ENCODE measurements around the gene KRT9. TPM values are rescaled to one million over a fixed set of nuclear protein-coding genes. Genes with fewer than 3 reads are reported as not detected.
"Not testable (repeated sequence)": the region's sequence is repeated elsewhere in the genome, so short reads cannot be mapped to it uniquely, and the experiment has no call there.

Gene KRT9
- total and polyA plus RNA-seq, 2 experiments from 2014 or later, result not detected

GRCh38 chr17:41614098-41614497 lies 42.2 kb upstream of the KRT9 start:
- peaks cover 5% of the 10 kb centered on the region for H3K4me1 ChIP-seq (ENCODE audit: low read depth)
- no peaks in the 10 kb centered on the region for H3K9me3 ChIP-seq (ENCODE audit: low read depth)
- no peaks in the 10 kb centered on the region for H3K27me3 ChIP-seq
- no peak for TF ChIP-seq CTCF (IDR thresholded peaks at IDR 0.05; ENCODE audit: low read depth, low read length)
- H3K27ac ChIP-seq, result no peak overlapping the region
- no peak overlapping the region for H3K4me3 ChIP-seq
- H3K36me3 ChIP-seq, result no peaks in the 10 kb centered on the region
- no peak for DNase-seq (ENCODE audit: low read depth in 1 of 2, low spot score in 1 of 2)

DNA sequence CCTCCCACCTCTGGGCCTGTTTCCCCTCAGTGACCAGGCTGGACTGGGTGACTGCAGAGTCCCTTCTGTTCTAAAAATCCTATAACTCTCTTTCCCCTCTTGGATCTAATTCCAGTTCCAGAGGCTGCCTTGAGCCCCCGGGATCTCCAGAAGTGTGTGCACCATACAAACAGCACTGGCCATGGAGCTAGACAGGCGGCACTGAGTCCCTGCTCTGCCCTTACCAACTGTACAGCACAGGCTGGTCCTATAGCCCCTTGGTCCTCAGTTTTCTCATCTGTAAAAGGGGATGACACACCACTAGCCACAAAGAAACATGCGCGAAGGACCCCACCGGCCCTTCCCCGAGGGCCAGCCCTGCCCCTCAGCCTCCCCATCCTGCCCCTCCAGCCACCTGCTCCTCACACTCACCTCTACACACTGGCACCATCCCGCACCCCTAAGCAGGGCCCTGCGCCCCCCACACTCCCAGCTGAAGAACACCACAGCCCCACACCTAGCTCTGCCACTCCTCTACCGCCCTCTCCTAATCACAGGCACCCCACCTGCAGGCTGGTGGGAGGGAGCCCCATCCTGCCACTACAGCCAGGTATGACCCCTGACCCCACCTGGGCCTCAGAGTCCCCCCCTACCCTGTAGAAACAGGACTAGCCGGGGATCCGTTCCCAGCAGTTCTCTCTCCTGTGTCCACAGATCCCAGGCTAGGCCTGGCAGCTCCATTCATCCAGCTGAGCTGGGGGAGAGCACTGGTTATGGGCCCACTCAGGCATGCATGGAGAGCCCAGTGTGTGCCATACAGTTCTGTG lies 41.6 kb upstream of the KRT9 start:
- DNase-seq (ENCODE audit: low read depth in 1 of 2, low spot score in 1 of 2), result no peak
- Histone ChIP-seq H3K27ac (no peak overlapping the region), H3K9me3 (ENCODE audit: low read depth) (no peaks in the 10 kb centered on the region), H3K4me3 (no peak overlapping the region), H3K36me3 (no peaks in the 10 kb centered on the region), H3K27me3 (no peaks in the 10 kb centered on the region), H3K4me1 (ENCODE audit: low read depth) (peaks cover 5% of the 10 kb centered on the region)
- no peak for TF ChIP-seq CTCF (IDR thresholded peaks at IDR 0.05; ENCODE audit: low read depth, low read length)

DNA sequence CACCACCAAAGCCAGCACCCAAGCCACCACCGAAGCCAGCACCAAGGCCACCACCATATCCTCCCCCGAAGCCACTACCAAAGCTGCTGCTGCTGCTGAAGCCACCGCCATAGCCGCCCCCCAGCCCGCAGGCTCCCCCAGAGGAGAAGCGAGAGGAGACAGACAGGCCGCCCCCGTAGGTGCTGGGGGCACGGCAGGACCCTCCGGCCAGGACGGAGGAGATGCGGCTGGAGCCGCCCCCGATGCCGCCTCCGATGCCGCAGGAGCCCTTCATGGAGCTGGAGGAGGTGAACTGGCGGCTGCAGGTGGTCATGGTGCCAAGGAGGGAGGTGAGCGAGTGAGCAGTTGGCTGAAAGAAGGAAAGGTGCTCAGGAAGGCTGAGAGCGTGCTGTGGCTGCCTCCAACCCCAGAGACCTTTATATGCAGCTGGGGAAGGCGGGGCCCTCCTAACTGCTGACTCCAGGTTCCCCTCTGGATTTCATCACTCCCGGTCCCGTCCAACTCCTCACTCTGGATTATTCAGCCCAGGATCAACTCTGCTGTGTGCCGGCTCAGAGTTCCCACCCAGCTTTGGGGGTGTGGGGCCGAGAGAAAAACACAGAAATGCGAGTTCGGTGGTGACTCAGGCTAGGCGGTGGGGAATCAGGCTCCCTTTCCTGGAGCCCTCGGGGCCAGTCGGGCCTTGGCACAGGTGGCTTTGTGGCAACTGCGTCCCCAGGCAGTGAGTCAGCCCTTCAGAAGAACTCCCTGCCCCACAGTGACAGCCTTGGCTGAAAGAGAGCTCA lies 40.7 kb upstream of the KRT9 start, which contains the start of gene KRT16:
Gene KRT16 (minus strand): TSS at position 392 of the 785 bp plus-strand sequence. CDS start 79 bp downstream, at position 313.
- not testable (repeated sequence) for H3K27ac ChIP-seq; H3K4me3 ChIP-seq; H3K36me3 ChIP-seq; H3K9me3 ChIP-seq (ENCODE audit: low read depth); H3K4me1 ChIP-seq (ENCODE audit: low read depth); DNase-seq (ENCODE audit: low read depth in 1 of 2, low spot score in 1 of 2); H3K27me3 ChIP-seq

DNA sequence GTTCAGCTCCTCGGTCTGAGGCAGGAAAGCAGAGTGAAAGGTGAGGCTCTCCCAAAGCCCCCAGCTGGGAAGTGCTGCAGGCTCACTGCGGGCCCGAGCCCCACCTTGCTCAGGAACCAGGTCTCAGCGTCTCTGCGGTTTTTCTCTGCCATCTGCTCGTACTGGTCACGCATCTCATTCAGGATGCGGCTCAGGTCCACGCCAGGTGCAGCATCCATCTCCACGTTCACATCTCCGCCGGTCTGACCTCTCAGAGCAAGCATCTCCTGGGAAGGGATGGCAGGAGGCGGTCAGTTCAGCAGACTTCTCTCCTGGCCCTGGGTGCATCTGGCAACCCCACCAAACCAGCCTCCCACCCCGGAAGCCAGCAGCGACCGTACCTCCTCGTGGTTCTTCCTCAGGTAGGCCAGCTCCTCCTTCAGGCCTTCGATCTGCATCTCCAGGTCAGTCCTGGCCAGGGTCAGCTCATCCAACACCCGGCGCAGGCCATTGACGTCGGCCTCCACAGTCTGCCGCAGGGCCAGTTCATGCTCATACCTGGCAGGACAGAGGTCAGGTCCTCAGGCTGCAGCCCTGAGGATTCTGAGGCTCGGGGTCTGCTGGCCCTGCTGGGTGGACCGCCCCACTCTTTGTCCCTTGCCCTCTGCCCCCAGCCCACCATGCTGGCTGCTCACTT lies 39.2 kb upstream of the KRT9 start:
- H3K4me1 ChIP-seq (ENCODE audit: low read depth), result peaks cover 5% of the 10 kb centered on the region
- no peak for DNase-seq (ENCODE audit: low read depth in 1 of 2, low spot score in 1 of 2)
- TF ChIP-seq CTCF (IDR thresholded peaks at IDR 0.05; ENCODE audit: low read depth, low read length), result no peak
- no peaks in the 10 kb centered on the region for H3K27me3 ChIP-seq
- H3K9me3 ChIP-seq (ENCODE audit: low read depth), result no peaks in the 10 kb centered on the region
- no peaks in the 10 kb centered on the region for H3K36me3 ChIP-seq
- no peak overlapping the region for H3K27ac ChIP-seq
- no peak overlapping the region for H3K4me3 ChIP-seq

DNA sequence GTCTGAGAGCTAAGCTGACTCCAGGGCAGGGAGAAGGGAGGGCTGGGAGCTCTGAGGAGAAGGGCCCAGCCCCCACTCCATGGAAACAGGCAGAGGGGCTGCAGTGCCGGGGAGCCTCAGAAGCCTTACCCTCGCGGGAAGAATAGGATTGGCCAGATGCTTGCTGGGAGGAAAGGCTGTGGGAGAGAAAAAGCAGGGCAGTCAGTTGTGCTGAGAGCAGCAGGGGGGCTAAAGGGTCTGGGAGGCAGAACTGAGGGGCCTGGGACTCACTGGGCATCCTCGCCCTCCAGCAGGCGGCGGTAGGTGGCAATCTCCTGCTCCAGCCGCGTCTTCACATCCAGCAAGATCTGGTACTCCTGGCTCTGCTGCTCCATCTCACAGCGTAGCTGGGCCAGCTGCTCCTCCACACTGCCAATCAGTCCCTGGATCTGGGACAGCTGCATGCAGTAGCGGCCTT lies 38.2 kb upstream of the KRT9 start:
- not testable (repeated sequence) for H3K9me3 ChIP-seq (ENCODE audit: low read depth); H3K27me3 ChIP-seq; H3K4me1 ChIP-seq (ENCODE audit: low read depth); H3K4me3 ChIP-seq; H3K36me3 ChIP-seq; H3K27ac ChIP-seq
- peak; percentile 37 for TF ChIP-seq CTCF (IDR thresholded peaks at IDR 0.05; ENCODE audit: low read depth, low read length)
- DNase-seq (ENCODE audit: low read depth in 1 of 2, low spot score in 1 of 2), result peak in 1 of 2 donors; percentile 7

DNA sequence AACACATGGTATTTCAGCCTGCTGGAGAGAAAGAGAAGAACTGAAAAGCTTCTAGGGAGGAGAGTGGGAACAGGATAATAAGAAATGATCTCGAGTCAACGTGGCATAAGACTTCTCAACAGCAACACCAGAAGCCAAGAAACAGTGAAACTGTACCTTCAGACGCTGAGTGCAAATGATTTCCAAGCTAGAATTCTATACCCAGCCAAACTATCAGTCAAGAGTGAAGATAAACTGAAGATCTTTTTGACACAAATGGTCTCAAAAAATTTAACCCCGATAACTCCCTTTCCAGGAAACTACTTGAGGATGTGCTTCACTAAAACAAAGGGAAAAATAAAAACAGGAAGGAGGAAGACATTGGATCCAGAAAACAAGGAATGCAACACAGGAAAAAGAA lies 35.1 kb upstream of the KRT9 start:
- H3K4me1 ChIP-seq (ENCODE audit: low read depth); H3K36me3 ChIP-seq; H3K27me3 ChIP-seq; H3K4me3 ChIP-seq; H3K9me3 ChIP-seq (ENCODE audit: low read depth); H3K27ac ChIP-seq; DNase-seq (ENCODE audit: low read depth in 1 of 2, low spot score in 1 of 2): not testable (repeated sequence)

Data from cardiac muscle cell (in vitro differentiated cells and primary cell).